Fibroblast of mammary gland (primary cell): ENCODE data around the gene PPP4R4.

Experiments used
- DNase-seq: peaks from one replicate; pipeline ENCODE4 v3.0.0-alpha.2; 2010; ENCODE audit warnings: low read depth
- H3K4me3 ChIP-seq: 2 replicates; pipeline ENCODE4 v1.5.1; 2011; ENCODE audit warnings: low read depth, mild to moderate bottlenecking, low read length, moderate library complexity; ENCODE audit not compliant: control insufficient read depth
- CTCF ChIP-seq: conservative IDR thresholded peaks from 2 replicates; pipeline ENCODE4 v1.5.1; 2011; ENCODE audit warnings: low read depth, low read length, inconsistent platforms; ENCODE audit not compliant: control insufficient read depth, insufficient read depth

Gene PPP4R4

GRCh38 chr14:94285158-94285557, 111.0 kb downstream of the PPP4R4 start:
- H3K4me3 ChIP-seq = no peak overlapping the region
- no peak for TF ChIP-seq CTCF
- DNase-seq = no peak

GRCh38 chr14:94288610-94289465, 114.7 kb downstream of the PPP4R4 start:
- TF ChIP-seq CTCF = no peak
- no peak for DNase-seq
- no peak overlapping the region for H3K4me3 ChIP-seq

- DNase-seq = no peak
- H3K4me3 ChIP-seq = no peak overlapping the region
- TF ChIP-seq CTCF = no peak
Measured at GRCh38 chr14:94290197-94290596, 116.1 kb downstream of the PPP4R4 start.

GRCh38 chr14:94291159-94291905, 117.2 kb downstream of the PPP4R4 start:
- no peak for DNase-seq
- no peak overlapping the region for H3K4me3 ChIP-seq
- no peak for TF ChIP-seq CTCF

- no peak for TF ChIP-seq CTCF
- no peak overlapping the region for H3K4me3 ChIP-seq
- DNase-seq = no peak
Measured at GRCh38 chr14:94291906-94292525, 117.9 kb downstream of the PPP4R4 start.

- no peak overlapping the region for H3K4me3 ChIP-seq
- TF ChIP-seq CTCF = no peak
- DNase-seq = no peak
Measured at GRCh38 chr14:94292526-94292871, 118.4 kb downstream of the PPP4R4 start.
